B cell (primary cell): Measurements from ENCODE around the gene PARVB.

ENCODE experiments used
- CTCF ChIP-seq: fragments of 200-600 bp; IDR thresholded peaks from one replicate; pipeline ENCODE4 v1.8.0; 2022; ENCODE audit warnings: antibody characterized with exemption, mild to moderate bottlenecking
- EZH2 ChIP-seq: IDR thresholded peaks from 2 replicates; pipeline ENCODE4 v1.6.1; 2012; ENCODE audit warnings: borderline replicate concordance, low read depth, mild to moderate bottlenecking, moderate library complexity, low read length; ENCODE audit not compliant: insufficient read depth, poor library complexity, severe bottlenecking

GRCh38 chr22:44127356-44127755 lies 103.3 kb downstream of the PARVB start:
- TF ChIP-seq CTCF (no peak), EZH2 (no peak)
